ENCODE data around the gene CIROP.

CIROP gene

DNA sequence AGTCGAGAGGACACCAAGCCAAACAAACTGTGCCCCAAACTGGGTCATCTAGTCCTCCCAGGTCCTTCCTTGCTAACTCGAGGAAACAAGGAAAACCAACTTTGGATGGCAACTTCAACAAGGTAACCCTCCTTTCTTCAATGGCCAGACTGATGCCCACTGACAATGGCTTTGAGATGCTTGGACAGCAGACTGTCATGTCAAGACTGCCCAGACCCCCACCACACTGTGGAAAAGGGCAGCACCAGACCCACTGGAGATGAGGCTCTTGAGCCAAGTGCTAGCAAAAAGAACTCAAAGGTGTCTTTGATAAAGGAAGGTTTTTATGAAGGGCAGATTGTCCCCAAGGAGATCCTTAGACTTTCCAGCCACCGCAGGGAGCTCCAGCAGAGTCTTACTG, 38.4 kb downstream of the CIROP start:
- DNase-seq = no peak

- no peak for DNase-seq
Measured at GRCh38 chr14:23063601-23064000, 41.2 kb downstream of the CIROP start.

DNA sequence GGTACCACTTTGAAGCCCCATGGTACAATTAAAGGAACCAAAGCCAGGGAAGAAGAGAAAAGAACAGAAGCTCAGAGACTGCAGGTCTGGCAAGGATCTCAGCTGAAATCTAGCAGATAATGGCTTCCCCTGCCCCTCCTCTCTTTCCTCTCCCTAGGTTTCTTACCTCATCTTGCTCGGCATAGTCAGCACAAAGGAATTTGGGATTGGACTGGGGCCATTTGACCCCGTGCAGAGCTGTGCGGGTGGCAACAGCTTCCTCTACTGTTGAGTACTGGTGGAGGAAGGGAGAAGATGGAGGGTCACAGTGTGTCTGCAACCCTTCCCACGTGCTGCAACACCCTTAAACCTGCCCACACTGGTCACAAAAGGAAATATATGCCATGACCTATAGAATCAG, 42.8 kb downstream of the CIROP start:
- peak; percentile 90 for DNase-seq

- no peak for DNase-seq
Measured at GRCh38 chr14:23060536-23061260, 44.1 kb downstream of the CIROP start.

DNA sequence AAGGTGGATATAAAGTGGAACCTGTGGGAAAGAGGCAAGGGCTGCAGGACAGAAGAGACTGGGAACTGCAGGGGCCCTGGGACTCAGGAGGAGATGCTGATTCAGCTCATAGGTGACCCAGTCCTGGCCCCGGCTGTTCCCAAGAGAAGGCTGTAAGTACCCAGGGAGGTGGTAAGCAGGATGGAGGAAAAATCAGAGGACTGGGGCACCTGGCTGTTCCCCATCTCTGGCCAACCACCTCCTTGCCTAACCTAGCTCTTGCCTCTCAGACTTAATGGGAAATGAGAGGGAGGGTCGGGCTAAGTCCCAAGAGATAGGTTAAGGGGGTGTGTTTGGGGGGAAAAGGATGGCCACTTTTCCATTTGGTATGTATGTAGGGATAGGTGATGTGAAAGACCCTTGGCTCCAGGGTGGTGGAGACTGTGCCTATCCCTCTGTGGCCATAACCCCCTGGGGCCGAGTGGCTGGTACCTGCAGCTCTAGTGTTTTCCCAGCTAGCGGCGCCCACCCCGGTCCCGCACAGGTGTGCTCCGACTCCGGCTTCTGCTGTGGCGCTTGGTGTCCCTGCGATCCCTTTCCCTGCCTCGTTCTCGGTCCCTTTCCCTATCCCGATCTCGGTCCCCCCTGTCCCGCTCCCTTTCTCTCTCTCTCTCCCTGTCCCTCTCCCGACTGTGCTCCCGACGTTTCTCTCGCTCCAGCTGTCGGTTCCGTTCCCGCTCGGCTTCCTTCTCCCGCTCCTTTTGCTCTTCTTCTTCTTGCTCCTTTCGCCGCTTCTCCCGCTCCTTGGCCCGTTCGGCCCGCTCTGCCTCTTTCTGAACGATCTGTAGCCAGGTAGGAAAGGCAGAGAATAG, 45.9 kb downstream of the CIROP start:
- DNase-seq = no peak

DNA sequence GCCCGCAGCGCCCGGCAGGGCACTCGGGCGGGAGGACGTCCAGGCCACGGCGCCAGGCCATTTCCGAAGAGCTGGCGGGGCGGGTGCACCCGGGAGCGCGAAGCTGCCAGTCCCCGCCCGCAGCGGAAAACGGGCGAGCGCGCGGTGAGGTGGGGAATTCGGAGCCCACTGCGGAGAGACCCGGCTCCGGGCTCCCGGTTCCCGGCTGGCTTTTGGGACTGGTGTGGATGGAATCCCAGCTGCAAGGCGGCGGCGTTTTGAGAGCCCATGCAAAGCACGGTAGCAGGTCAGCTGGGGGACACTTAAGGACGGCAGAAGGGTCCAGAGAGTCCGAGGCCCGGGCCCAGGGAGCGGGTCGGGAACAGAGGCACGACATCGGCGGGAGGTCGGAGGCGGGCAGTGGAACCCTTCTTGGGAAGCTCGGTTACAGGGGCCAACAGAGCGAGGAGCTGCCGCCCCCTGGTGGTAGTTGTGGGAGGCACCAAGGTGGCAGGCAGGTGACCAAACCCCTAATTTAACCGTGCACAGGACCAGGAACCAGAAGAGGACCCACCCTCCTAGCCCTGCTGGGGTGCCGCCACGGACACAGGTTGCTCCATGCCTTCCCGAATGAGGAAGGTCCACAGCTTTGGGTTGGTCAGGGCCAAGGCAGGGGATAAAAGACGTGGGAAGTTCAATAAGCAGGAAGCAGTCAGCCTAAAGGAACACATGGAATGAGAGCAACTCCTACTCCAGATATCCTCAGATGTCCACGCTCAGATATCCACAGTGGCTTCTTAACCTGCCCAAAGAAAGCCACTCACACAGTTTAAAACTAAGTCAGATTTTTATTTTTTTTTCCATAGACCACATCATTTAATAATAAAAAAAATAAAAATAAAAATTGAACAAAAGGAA, 46.8 kb downstream of the CIROP start:
- DNase-seq = peak; percentile 81

DNA sequence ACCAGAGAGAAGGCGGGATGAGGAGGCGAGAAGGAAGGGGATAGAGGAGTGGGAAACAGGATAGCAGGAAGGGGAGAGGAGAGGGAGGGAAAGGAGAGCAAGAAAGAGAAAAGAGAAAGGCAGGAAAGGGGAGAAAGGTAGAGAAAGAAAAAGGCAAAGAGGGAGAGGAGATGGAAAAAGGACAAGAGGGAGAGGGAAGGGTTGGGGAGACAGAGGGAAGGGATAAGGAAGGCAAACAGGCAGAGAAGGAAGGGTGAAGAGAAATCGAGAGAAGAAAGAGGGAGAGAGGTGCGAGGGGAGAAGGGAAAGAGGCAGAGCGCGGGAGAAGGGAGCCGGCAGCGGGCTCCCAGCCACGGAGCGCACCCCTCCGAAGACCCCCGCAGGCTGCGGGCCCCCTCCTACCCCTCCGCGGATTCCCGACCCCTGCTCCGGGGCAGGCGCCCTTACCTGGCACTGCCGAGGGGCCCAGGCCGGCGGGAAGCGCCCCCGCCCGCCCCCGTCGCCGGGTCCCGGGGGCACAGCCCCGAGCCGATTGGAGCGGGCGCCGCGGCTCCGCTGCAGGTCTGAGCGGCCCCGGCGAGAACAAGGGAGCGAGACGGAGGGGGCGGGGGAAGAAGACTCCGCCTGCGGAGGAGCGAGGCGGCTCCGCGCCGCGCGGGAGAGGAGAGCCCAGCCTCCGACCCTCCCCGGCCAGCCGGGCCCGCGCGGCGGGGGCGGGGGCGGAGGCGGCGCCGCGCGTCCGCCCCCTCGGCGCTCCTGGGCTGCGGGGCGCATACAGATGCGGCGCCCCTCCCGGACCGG, 47.6 kb downstream of the CIROP start, which contains the start of gene CDH24:
CDH24 (minus strand) TSS at position 565 of the 801 bp plus-strand sequence. CDS start 1,787 bp downstream, outside the sequence.
- DNase-seq = peak; percentile 65

- peak; percentile 57 for DNase-seq
Measured at GRCh38 chr14:23056145-23056955, 48.4 kb downstream of the CIROP start.

DNA sequence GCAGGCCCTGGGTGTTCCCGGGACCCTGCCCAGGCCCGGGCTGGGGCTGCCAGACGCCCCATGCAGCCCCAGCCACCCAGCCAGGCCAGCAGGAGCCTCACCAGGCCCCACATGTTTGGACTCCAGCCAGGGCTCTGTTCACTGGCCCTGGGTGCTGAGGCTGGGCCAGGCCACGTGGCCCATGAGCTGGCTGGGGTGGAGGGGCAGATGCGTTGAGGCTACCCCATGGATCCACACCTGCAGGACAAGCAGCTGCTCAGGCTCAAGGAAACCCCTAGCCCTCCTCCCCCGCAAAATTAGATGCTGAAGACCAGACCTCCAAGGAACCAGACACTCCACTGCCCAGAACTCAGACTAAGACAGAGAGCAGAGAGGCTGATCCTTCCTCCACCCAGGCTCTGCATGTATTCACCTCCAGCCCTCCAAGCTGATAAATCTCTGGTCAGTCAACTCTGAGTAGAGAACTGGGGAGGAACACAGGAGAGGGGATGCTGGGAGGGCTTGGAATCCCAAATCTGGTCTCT, 49.1 kb downstream of the CIROP start:
- no peak for DNase-seq

- DNase-seq = no peak
Measured at GRCh38 chr14:23055147-23055550, 49.6 kb downstream of the CIROP start.

- no peak for DNase-seq
Measured at GRCh38 chr14:23054000-23054811, 50.6 kb downstream of the CIROP start.

DNA sequence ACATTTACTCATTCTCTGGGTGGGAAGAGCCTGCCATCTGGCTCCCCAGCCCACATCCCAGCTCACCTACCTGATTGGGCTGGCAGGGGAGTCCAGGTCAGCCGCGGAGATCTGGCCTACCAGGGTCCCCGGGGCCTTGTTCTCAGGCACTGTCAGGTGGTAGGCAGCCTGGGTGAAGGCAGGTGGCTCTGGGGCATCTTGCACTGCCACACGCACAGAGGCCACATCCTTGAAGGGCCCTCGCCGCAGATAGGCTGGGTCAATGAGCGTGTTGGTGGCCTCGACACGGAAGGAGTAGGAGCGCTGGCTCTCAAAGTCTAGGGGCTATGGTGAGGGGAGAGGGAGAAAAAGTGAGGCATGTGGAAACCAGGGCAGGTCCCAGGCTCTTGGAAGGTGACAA, 51.4 kb downstream of the CIROP start:
- no peak for DNase-seq

DNA sequence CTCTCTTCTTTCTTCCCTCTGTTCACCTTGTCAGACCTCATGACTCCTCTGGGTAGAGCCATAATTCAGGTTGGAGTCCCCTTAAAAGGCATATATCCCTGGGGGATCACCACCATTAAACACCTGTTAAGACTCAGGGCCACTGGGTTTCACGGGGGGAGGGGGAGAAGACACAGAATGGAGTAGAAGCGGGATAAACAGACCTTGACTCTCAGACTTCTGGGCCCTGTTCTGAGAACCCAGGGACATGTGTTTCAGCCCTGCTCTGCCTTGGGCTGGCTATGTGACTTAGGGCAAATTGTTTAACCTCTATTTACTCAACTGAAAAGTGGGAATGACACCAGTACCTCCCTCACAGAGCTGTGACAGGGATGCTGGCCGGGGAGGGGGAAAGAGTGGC, 52.1 kb downstream of the CIROP start:
- DNase-seq = no peak

- no peak for DNase-seq
Measured at GRCh38 chr14:23052182-23052623, 52.6 kb downstream of the CIROP start.

DNA sequence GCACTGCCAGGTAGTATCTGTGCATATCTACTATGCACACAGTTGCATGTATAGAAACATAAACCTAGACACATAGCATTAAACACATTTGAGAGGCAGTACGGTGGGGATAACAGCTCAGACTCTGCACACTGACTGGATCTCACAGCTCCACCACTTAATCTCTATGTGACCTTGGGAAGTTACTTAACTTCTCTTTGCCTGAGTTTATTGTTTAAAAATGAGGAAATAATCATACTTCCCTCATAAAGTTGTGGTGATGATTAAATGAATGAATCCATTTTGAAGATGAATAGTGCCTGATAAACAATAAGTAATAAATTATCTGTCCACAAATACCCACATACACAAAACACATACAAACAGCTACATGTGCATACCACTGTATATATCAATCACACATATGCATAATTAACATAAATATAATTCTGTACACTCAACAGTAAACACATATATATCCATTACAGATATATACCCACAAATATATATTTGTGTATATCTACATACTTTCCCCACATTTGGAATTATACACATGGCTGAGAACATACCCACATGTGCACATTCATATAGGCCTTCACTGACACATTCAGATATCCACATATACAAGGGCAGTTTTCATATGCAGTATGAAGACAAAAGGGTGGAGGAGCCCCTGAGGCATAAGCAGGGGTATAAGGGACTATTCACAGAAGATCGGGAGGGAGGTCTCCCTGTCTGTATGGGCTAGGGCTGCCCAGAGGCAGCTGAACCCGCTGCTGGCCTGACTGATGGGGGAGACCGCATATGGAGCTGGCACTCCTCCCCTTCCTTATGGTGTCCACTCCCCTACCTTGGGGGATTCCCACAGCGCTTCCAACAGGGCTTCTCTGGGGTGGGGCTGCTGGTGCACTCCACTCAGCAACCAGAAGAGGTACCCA, 53.4 kb downstream of the CIROP start:
- no peak for DNase-seq

Data from HCEC 1CT (cell line).